IMR-90 (cell line): ENCODE data around the gene SYT8.

Experiments used
- CTCF ChIP-seq: conservative IDR thresholded peaks from 2 replicates; pipeline ENCODE4 v1.5.1; 2012; ENCODE audit warnings: mild to moderate bottlenecking, low read depth, low read length, improper control_type of control experiment
- FOS ChIP-seq: fragments of 150-350 bp; IDR thresholded peaks from 2 replicates; pipeline ENCODE4 v1.6.1; 2016; ENCODE audit warnings: low read depth, low read length
- MXI1 ChIP-seq: IDR thresholded peaks from 2 replicates; pipeline ENCODE4 v1.6.1; 2012; ENCODE audit warnings: low read depth, mild to moderate bottlenecking, low read length, moderate library complexity, borderline replicate concordance

- TF ChIP-seq CTCF = no peak
- no peak for TF ChIP-seq MXI1
- no peak for TF ChIP-seq FOS
Measured at GRCh38 chr11:1805525-1805924, 29.3 kb upstream of the SYT8 start.
